ENCODE measurements around the gene SETBP1.

The SETBP1 gene

DNA sequence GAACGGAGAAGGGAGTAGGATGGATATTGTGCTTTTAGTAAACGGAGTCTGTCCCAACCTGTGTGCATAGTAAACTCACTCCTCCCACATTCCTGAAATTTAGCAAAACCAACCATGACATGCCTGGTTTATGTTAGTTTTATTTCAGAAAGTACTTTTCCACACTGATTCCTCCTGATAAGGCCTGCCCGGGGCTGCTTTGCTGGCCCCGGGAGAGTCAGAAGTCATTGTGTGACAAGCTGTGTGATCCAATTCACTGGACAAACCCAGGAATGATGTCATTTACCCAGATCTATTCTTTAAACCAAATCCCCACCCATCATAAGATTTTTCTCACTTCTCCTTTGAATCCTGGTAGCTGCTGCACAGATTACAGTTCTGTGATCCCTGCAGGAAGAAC, 109.0 kb downstream of the SETBP1 start (continued):
- TF ChIP-seq, protein P1, sequence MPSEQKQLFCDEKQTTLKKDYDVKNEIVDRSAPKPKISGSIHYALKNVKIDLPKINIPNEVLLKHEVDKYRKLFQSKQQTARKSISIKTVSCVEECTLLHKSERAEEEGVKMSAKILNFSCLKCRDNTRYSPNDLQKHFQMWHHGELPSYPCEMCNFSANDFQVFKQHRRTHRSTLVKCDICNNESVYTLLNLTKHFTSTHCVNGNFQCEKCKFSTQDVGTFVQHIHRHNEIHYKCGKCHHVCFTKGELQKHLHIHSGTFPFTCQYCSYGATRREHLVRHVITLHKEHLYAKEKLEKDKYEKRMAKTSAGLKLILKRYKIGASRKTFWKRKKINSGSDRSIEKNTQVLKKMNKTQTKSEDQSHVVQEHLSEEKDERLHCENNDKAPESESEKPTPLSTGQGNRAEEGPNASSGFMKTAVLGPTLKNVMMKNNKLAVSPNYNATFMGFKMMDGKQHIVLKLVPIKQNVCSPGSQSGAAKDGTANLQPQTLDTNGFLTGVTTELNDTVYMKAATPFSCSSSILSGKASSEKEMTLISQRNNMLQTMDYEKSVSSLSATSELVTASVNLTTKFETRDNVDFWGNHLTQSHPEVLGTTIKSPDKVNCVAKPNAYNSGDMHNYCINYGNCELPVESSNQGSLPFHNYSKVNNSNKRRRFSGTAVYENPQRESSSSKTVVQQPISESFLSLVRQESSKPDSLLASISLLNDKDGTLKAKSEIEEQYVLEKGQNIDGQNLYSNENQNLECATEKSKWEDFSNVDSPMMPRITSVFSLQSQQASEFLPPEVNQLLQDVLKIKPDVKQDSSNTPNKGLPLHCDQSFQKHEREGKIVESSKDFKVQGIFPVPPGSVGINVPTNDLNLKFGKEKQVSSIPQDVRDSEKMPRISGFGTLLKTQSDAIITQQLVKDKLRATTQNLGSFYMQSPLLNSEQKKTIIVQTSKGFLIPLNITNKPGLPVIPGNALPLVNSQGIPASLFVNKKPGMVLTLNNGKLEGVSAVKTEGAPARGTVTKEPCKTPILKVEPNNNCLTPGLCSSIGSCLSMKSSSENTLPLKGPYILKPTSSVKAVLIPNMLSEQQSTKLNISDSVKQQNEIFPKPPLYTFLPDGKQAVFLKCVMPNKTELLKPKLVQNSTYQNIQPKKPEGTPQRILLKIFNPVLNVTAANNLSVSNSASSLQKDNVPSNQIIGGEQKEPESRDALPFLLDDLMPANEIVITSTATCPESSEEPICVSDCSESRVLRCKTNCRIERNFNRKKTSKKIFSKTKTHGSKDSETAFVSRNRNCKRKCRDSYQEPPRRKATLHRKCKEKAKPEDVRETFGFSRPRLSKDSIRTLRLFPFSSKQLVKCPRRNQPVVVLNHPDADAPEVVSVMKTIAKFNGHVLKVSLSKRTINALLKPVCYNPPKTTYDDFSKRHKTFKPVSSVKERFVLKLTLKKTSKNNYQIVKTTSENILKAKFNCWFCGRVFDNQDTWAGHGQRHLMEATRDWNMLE (tag by site-specific recombination; conservative IDR thresholded peaks at IDR 0.05; ENCODE audit: low read depth) = no peak
- TF ChIP-seq, protein P2, sequence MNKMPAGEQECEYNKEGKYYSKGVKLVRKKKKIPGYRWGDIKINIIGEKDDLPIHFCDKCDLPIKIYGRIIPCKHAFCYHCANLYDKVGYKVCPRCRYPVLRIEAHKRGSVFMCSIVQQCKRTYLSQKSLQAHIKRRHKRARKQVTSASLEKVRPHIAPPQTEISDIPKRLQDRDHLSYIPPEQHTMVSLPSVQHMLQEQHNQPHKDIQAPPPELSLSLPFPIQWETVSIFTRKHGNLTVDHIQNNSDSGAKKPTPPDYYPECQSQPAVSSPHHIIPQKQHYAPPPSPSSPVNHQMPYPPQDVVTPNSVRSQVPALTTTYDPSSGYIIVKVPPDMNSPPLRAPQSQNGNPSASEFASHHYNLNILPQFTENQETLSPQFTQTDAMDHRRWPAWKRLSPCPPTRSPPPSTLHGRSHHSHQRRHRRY (tag by site-specific recombination; IDR thresholded peaks at IDR 0.05) = no peak
- TF ChIP-seq ZIC2 (tag by site-specific recombination; IDR thresholded peaks at IDR 0.05) = no peak
- no peak for TF ChIP-seq ZFP69B (tag by site-specific recombination; IDR thresholded peaks at IDR 0.05)
- TF ChIP-seq, protein P3, sequence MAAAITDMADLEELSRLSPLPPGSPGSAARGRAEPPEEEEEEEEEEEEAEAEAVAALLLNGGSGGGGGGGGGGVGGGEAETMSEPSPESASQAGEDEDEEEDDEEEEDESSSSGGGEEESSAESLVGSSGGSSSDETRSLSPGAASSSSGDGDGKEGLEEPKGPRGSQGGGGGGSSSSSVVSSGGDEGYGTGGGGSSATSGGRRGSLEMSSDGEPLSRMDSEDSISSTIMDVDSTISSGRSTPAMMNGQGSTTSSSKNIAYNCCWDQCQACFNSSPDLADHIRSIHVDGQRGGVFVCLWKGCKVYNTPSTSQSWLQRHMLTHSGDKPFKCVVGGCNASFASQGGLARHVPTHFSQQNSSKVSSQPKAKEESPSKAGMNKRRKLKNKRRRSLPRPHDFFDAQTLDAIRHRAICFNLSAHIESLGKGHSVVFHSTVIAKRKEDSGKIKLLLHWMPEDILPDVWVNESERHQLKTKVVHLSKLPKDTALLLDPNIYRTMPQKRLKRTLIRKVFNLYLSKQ (tag by site-specific recombination; IDR thresholded peaks at IDR 0.05; ENCODE audit: borderline replicate concordance) = no peak
- TF ChIP-seq, protein P4, sequence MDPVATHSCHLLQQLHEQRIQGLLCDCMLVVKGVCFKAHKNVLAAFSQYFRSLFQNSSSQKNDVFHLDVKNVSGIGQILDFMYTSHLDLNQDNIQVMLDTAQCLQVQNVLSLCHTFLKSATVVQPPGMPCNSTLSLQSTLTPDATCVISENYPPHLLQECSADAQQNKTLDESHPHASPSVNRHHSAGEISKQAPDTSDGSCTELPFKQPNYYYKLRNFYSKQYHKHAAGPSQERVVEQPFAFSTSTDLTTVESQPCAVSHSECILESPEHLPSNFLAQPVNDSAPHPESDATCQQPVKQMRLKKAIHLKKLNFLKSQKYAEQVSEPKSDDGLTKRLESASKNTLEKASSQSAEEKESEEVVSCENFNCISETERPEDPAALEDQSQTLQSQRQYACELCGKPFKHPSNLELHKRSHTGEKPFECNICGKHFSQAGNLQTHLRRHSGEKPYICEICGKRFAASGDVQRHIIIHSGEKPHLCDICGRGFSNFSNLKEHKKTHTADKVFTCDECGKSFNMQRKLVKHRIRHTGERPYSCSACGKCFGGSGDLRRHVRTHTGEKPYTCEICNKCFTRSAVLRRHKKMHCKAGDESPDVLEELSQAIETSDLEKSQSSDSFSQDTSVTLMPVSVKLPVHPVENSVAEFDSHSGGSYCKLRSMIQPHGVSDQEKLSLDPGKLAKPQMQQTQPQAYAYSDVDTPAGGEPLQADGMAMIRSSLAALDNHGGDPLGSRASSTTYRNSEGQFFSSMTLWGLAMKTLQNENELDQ (tag by site-specific recombination; IDR thresholded peaks at IDR 0.05; ENCODE audit: low read depth) = no peak
- TF ChIP-seq, protein P5, sequence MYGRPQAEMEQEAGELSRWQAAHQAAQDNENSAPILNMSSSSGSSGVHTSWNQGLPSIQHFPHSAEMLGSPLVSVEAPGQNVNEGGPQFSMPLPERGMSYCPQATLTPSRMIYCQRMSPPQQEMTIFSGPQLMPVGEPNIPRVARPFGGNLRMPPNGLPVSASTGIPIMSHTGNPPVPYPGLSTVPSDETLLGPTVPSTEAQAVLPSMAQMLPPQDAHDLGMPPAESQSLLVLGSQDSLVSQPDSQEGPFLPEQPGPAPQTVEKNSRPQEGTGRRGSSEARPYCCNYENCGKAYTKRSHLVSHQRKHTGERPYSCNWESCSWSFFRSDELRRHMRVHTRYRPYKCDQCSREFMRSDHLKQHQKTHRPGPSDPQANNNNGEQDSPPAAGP (tag by site-specific recombination; IDR thresholded peaks at IDR 0.05) = peak; percentile 68
- no peak for TF ChIP-seq ZNF426 (tag by site-specific recombination; IDR thresholded peaks at IDR 0.05)
- TF ChIP-seq PRDM1 (tag by site-specific recombination; IDR thresholded peaks at IDR 0.05) = no peak
- TF ChIP-seq, protein P6, sequence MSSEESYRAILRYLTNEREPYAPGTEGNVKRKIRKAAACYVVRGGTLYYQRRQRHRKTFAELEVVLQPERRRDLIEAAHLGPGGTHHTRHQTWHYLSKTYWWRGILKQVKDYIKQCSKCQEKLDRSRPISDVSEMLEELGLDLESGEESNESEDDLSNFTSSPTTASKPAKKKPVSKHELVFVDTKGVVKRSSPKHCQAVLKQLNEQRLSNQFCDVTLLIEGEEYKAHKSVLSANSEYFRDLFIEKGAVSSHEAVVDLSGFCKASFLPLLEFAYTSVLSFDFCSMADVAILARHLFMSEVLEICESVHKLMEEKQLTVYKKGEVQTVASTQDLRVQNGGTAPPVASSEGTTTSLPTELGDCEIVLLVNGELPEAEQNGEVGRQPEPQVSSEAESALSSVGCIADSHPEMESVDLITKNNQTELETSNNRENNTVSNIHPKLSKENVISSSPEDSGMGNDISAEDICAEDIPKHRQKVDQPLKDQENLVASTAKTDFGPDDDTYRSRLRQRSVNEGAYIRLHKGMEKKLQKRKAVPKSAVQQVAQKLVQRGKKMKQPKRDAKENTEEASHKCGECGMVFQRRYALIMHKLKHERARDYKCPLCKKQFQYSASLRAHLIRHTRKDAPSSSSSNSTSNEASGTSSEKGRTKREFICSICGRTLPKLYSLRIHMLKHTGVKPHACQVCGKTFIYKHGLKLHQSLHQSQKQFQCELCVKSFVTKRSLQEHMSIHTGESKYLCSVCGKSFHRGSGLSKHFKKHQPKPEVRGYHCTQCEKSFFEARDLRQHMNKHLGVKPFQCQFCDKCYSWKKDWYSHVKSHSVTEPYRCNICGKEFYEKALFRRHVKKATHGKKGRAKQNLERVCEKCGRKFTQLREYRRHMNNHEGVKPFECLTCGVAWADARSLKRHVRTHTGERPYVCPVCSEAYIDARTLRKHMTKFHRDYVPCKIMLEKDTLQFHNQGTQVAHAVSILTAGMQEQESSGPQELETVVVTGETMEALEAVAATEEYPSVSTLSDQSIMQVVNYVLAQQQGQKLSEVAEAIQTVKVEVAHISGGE (tag by site-specific recombination; conservative IDR thresholded peaks at IDR 0.05; ENCODE audit: low read depth) = no peak
- TF ChIP-seq ZNF624 (tag by site-specific recombination; IDR thresholded peaks at IDR 0.05) = no peak
- no peak for TF ChIP-seq ZFP3 (tag by site-specific recombination; IDR thresholded peaks at IDR 0.05; ENCODE audit: low read depth)
- TF ChIP-seq KLF9 (tag by site-specific recombination; IDR thresholded peaks at IDR 0.05; ENCODE audit: low read depth) = peak; percentile 29; the same call in 1 of the 2 replicates
- no peak for TF ChIP-seq ZNF416 (tag by site-specific recombination; IDR thresholded peaks at IDR 0.05)
- TF ChIP-seq OVOL3 (tag by site-specific recombination; IDR thresholded peaks at IDR 0.05) = peak; percentile 48; the same call in 1 of the 2 replicates
- TF ChIP-seq, protein P7, sequence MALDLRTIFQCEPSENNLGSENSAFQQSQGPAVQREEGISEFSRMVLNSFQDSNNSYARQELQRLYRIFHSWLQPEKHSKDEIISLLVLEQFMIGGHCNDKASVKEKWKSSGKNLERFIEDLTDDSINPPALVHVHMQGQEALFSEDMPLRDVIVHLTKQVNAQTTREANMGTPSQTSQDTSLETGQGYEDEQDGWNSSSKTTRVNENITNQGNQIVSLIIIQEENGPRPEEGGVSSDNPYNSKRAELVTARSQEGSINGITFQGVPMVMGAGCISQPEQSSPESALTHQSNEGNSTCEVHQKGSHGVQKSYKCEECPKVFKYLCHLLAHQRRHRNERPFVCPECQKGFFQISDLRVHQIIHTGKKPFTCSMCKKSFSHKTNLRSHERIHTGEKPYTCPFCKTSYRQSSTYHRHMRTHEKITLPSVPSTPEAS (tag by site-specific recombination; IDR thresholded peaks at IDR 0.05) = no peak
- TF ChIP-seq ZNF239 (tag by site-specific recombination; IDR thresholded peaks at IDR 0.05) = 0 out of 2 replicates have a peak, but pooled peaks have one; percentile 72
- TF ChIP-seq EGR2 (tag by site-specific recombination; IDR thresholded peaks at IDR 0.05; ENCODE audit: low read depth) = no peak
- TF ChIP-seq ZBTB17 (tag by site-specific recombination; IDR thresholded peaks at IDR 0.05) = peak; percentile 29; the same call in 1 of the 2 replicates
- TF ChIP-seq ZNF221 (tag by site-specific recombination; IDR thresholded peaks at IDR 0.05; ENCODE audit: borderline replicate concordance) = no peak
- no peak for TF ChIP-seq ZBTB48 (tag by site-specific recombination; IDR thresholded peaks at IDR 0.05)
- no peak for TF ChIP-seq ZNF248 (tag by site-specific recombination; IDR thresholded peaks at IDR 0.05)
- no peak for TF ChIP-seq ZNF521 (tag by site-specific recombination; IDR thresholded peaks at IDR 0.05)
- 0 out of 2 replicates have a peak, but pooled peaks have one; percentile 32 for TF ChIP-seq SP7 (tag by site-specific recombination; IDR thresholded peaks at IDR 0.05)
- TF ChIP-seq GFI1B (tag by site-specific recombination; IDR thresholded peaks at IDR 0.05) = peak; percentile 98
